Measurements from ENCODE around the gene USP34.
"Not testable (repeated sequence)": the region's sequence is repeated elsewhere in the genome, so short reads cannot be mapped to it uniquely, and the experiment has no call there.

USP34 gene

DNA sequence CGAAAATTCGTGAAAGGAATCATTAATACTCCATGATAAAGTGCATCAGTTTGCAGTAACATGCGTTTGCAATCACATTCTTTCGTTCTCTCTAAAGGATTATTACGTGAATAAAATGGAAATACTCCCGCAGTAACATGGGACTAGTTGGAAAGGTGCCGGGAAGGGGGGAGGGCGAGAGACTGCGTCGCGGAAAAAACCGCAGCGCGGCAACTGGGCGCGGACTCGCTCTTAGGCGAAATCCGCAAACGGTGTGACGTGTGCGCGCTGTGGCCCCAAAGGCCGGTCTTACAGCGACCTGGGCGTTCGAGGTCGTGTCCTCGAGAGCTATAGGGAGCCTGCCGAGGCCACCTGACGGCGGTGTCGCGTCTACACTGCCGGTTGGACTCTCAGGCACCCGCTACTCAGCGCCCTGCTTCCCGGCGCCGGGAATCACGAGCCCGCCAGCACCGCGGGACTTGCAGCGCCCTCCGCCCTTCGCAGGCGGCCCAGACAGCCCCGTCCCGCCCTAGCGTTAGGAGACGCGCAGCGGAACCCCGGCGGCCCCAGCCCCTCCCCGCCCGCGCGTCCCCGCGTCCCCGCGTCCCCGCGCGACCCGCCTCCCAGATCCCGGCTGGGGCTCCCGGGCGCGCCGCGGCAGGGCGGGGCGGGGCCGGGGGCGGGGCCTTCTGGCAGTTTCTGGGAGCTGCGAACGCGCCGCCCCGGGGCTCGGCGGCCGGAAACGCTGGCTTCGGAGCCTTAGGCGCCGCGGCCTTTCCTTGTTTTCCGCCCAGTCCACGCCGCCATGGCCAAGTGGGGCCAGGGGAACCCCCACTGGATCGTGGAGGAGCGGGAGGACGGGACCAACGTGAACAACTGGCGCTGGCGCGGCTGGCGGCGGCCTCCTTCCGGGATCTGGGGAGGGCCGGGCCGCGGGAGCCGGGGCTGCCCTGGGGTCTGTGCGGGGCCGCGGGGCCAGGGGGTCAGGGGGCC lies 293.8 kb downstream of the USP34 start:
- peak; percentile 85 for DNase-seq (ENCODE audit: low read depth, low spot score)
- peak overlapping the region; percentile 67 for H3K4me3 ChIP-seq (ENCODE audit: insufficient read length, low read depth)
- TF ChIP-seq YY1 (IDR thresholded peaks at IDR 0.05; ENCODE audit: insufficient read depth, insufficient read length), result no peak
- no peak for TF ChIP-seq ZNF274 (IDR thresholded peaks at IDR 0.05; ENCODE audit: low read depth, low read length)
- TF ChIP-seq SUZ12 (IDR thresholded peaks at IDR 0.05; ENCODE audit: extremely low read depth, insufficient read depth, insufficient read length), result no peak
- H3K4me1 ChIP-seq (ENCODE audit: insufficient read depth, insufficient read length), result peaks cover 2% of the 10 kb centered on the region
- peak overlapping the region; percentile 88 for H3K9ac ChIP-seq (ENCODE audit: insufficient read length, low read depth)
- H3K36me3 ChIP-seq (ENCODE audit: insufficient read depth, insufficient read length, low read length), result peaks cover 27% of the 10 kb centered on the region
- peaks cover 8% of the 10 kb centered on the region for H3K27me3 ChIP-seq (ENCODE audit: insufficient read depth, insufficient read length)
- H3K9me3 ChIP-seq (ENCODE audit: insufficient read depth, low read length), result no peaks in the 10 kb centered on the region

- no peak for TF ChIP-seq SUZ12 (IDR thresholded peaks at IDR 0.05; ENCODE audit: extremely low read depth, insufficient read depth, insufficient read length)
- no peak for TF ChIP-seq ZNF274 (IDR thresholded peaks at IDR 0.05; ENCODE audit: low read depth, low read length)
- TF ChIP-seq YY1 (IDR thresholded peaks at IDR 0.05; ENCODE audit: insufficient read depth, insufficient read length), result no peak
Observed at GRCh38 chr2:61175036-61175435, 295.9 kb downstream of the USP34 start.

GRCh38 chr2:61173116-61173515 lies 297.8 kb downstream of the USP34 start:
- Histone ChIP-seq H3K9me3 (ENCODE audit: insufficient read depth, low read length) (no peaks in the 10 kb centered on the region), H3K4me3 (ENCODE audit: insufficient read length, low read depth) (no peak overlapping the region), H3K4me1 (ENCODE audit: insufficient read depth, insufficient read length) (no peaks in the 10 kb centered on the region), H3K36me3 (ENCODE audit: insufficient read depth, insufficient read length, low read length) (peaks cover 6% of the 10 kb centered on the region), H3K27me3 (ENCODE audit: insufficient read depth, insufficient read length) (peaks cover 8% of the 10 kb centered on the region), H3K9ac (ENCODE audit: insufficient read length, low read depth) (no peak overlapping the region)
- no peak for DNase-seq (ENCODE audit: low read depth, low spot score)
- TF ChIP-seq ZNF274 (IDR thresholded peaks at IDR 0.05; ENCODE audit: low read depth, low read length) (no peak), YY1 (IDR thresholded peaks at IDR 0.05; ENCODE audit: insufficient read depth, insufficient read length) (no peak), SUZ12 (IDR thresholded peaks at IDR 0.05; ENCODE audit: extremely low read depth, insufficient read depth, insufficient read length) (no peak)

More at GRCh38 chr2:61175036-61175435, 295.9 kb downstream of the USP34 start:
- H3K9ac ChIP-seq (ENCODE audit: insufficient read length, low read depth), result no peak overlapping the region
- peaks cover 8% of the 10 kb centered on the region for H3K27me3 ChIP-seq (ENCODE audit: insufficient read depth, insufficient read length)
- no peak overlapping the region for H3K4me3 ChIP-seq (ENCODE audit: insufficient read length, low read depth)
- no peak for DNase-seq (ENCODE audit: low read depth, low spot score)
- H3K9me3 ChIP-seq (ENCODE audit: insufficient read depth, low read length), result no peaks in the 10 kb centered on the region
- peaks cover 10% of the 10 kb centered on the region for H3K36me3 ChIP-seq (ENCODE audit: insufficient read depth, insufficient read length, low read length)
- peaks cover 2% of the 10 kb centered on the region for H3K4me1 ChIP-seq (ENCODE audit: insufficient read depth, insufficient read length)

DNA sequence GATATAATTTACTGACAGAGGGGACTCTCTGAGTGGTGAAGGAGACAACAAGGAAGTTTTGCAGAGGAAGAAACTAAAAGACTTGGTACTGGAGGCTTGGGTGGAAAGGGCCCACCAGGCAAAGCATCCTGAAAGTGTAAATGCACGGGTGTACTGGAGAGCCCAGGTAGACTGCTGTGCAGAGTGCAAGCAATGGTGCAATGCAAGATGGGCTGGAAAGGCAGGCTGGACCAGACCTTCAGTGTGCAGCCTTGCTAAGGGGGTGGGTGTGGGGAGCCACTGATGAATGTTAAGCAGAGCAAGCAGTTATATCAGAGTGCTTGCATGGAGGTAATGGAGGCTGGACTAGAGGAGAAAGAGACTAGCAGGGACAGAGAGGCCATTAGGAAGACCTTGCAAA lies 298.2 kb downstream of the USP34 start:
- no peak overlapping the region for H3K9ac ChIP-seq (ENCODE audit: insufficient read length, low read depth)
- peaks cover 8% of the 10 kb centered on the region for H3K27me3 ChIP-seq (ENCODE audit: insufficient read depth, insufficient read length)
- no peak overlapping the region for H3K4me3 ChIP-seq (ENCODE audit: insufficient read length, low read depth)
- no peak for DNase-seq (ENCODE audit: low read depth, low spot score)
- TF ChIP-seq YY1 (IDR thresholded peaks at IDR 0.05; ENCODE audit: insufficient read depth, insufficient read length) (no peak), SUZ12 (IDR thresholded peaks at IDR 0.05; ENCODE audit: extremely low read depth, insufficient read depth, insufficient read length) (no peak), ZNF274 (IDR thresholded peaks at IDR 0.05; ENCODE audit: low read depth, low read length) (no peak)
- no peaks in the 10 kb centered on the region for H3K9me3 ChIP-seq (ENCODE audit: insufficient read depth, low read length)
- H3K36me3 ChIP-seq (ENCODE audit: insufficient read depth, insufficient read length, low read length), result peaks cover 6% of the 10 kb centered on the region
- no peaks in the 10 kb centered on the region for H3K4me1 ChIP-seq (ENCODE audit: insufficient read depth, insufficient read length)

- TF ChIP-seq SUZ12 (IDR thresholded peaks at IDR 0.05; ENCODE audit: extremely low read depth, insufficient read depth, insufficient read length), result no peak
- TF ChIP-seq YY1 (IDR thresholded peaks at IDR 0.05; ENCODE audit: insufficient read depth, insufficient read length), result no peak
- TF ChIP-seq ZNF274 (IDR thresholded peaks at IDR 0.05; ENCODE audit: low read depth, low read length), result no peak
- DNase-seq (ENCODE audit: low read depth, low spot score), result no peak
Observed at GRCh38 chr2:61167579-61167978, 303.3 kb downstream of the USP34 start.

DNA sequence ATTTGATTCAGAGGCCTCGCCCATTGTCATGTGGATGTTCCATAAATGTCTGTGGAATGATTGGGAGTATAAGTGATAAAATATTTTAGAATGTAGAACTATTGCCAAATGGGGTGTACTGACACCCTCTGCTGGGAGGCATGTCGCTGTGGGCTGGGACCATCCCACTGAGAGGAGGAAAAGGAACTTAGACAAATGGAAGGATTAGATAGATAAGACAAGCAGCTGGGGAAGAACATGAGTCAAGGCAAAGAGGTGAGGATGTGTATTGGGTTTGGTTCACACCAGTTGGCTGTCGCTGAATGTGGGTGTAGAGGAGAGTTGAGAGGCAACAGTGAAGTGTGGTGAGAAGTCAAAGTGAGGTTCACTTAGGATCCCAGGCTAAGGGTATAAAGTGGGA lies 304.9 kb downstream of the USP34 start:
- H3K27me3 ChIP-seq (ENCODE audit: insufficient read depth, insufficient read length), result no peaks in the 10 kb centered on the region
- H3K9ac ChIP-seq (ENCODE audit: insufficient read length, low read depth), result no peak overlapping the region
- no peaks in the 10 kb centered on the region for H3K4me1 ChIP-seq (ENCODE audit: insufficient read depth, insufficient read length)
- H3K4me3 ChIP-seq (ENCODE audit: insufficient read length, low read depth), result no peak overlapping the region
- H3K9me3 ChIP-seq (ENCODE audit: insufficient read depth, low read length), result no peaks in the 10 kb centered on the region
- no peak for TF ChIP-seq ZNF274 (IDR thresholded peaks at IDR 0.05; ENCODE audit: low read depth, low read length)
- TF ChIP-seq YY1 (IDR thresholded peaks at IDR 0.05; ENCODE audit: insufficient read depth, insufficient read length), result no peak
- TF ChIP-seq SUZ12 (IDR thresholded peaks at IDR 0.05; ENCODE audit: extremely low read depth, insufficient read depth, insufficient read length), result no peak
- no peak for DNase-seq (ENCODE audit: low read depth, low spot score)
- H3K36me3 ChIP-seq (ENCODE audit: insufficient read depth, insufficient read length, low read length), result peaks cover 47% of the 10 kb centered on the region

More at GRCh38 chr2:61167579-61167978, 303.3 kb downstream of the USP34 start:
- Histone ChIP-seq H3K36me3 (ENCODE audit: insufficient read depth, insufficient read length, low read length) (peaks cover 42% of the 10 kb centered on the region), H3K4me3 (ENCODE audit: insufficient read length, low read depth) (no peak overlapping the region), H3K27me3 (ENCODE audit: insufficient read depth, insufficient read length) (no peaks in the 10 kb centered on the region), H3K9ac (ENCODE audit: insufficient read length, low read depth) (no peak overlapping the region), H3K4me1 (ENCODE audit: insufficient read depth, insufficient read length) (no peaks in the 10 kb centered on the region), H3K9me3 (ENCODE audit: insufficient read depth, low read length) (no peaks in the 10 kb centered on the region)

GRCh38 chr2:61165082-61165481 lies 305.8 kb downstream of the USP34 start:
- not testable (repeated sequence) for H3K9me3 ChIP-seq (ENCODE audit: insufficient read depth, low read length); DNase-seq (ENCODE audit: low read depth, low spot score); H3K27me3 ChIP-seq (ENCODE audit: insufficient read depth, insufficient read length); H3K4me1 ChIP-seq (ENCODE audit: insufficient read depth, insufficient read length); H3K9ac ChIP-seq (ENCODE audit: insufficient read length, low read depth); H3K4me3 ChIP-seq (ENCODE audit: insufficient read length, low read depth)
- peaks cover 50% of the 10 kb centered on the region for H3K36me3 ChIP-seq (ENCODE audit: insufficient read depth, insufficient read length, low read length)

Measured in NT2/D1 (cell line).